ENCODE data around the gene CXorf66.
A peak's percentile ranks its signal among the peaks of the same experiment; 100 is the strongest.
"Not testable (repeated sequence)": the region's sequence is repeated elsewhere in the genome, so short reads cannot be mapped to it uniquely, and the experiment has no call there.

The CXorf66 gene, protein sequence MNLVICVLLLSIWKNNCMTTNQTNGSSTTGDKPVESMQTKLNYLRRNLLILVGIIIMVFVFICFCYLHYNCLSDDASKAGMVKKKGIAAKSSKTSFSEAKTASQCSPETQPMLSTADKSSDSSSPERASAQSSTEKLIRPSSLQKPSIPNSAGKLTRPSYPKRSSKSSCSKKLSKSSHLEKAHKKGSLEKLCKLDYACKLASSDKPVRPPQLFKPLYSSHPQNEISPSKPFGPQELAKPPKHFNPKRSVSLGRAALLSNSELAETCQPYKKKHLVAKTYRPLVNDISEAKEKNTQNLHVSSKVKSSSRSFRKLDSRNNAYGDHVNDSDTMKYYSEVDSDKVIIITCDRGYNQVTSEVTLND

DNA sequence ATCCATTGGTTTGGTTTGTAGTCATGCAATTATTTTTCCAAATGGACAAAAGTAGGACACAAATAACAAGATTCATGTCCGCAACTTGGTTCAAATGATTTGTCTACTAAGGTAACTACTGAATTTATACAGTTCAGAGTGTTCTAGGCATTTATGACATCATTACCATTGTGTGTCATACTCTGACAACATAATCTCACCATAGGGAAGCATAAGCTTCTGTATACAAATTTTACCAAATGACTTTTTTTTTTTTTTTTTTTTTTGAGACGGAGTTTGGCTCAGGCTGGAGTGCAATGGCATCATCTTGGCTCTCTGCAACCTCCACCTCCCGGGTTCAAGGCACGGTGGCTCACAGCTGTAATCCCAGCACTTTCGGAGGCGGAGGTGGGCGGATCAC, at the start of gene CXorf66:
Gene CXorf66, minus strand, starts transcription at position 101 of the 400 bp plus-strand sequence. Its CDS starts 25 bp downstream, at position 76.
- no peak for DNase-seq

DNA sequence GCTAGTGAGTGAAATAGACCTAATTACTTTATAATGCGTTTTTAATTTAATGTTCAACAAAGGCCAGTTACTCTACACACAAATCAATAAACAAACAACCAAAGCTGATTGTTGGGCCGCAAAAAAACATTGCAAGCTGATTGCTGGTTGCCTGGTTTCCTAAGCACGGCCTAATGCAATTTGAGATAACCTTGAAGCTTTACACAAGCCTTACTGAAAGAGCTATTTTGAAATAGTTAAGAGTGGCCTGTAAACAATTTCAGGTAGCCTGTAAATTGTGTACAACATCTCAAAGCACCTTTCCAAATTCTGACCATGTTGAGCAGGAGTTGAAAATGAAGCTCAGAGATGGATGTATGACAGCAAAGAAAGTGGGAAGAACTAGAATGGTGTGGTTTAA, 17.5 kb upstream of the CXorf66 start:
- DNase-seq = no peak

DNA sequence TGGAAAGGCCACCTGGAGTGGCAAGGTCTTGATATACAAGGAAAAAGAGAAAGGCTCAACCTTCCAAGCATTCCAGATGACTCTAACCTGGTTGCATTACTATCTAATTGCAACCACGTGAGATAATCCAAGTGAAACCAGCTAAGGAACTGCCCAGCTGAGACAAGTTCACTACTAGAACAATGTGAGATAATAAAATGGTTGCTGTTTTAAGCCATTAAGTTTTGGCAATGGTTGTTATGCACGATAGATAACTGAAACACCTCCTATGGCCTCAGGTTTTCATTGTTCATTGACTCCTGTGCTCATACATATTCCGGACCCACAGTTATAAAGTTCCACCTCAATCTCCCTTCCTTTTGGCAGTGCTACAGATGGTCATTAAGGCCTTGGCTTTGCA, 9.2 kb upstream of the CXorf66 start:
- DNase-seq = no peak

DNA sequence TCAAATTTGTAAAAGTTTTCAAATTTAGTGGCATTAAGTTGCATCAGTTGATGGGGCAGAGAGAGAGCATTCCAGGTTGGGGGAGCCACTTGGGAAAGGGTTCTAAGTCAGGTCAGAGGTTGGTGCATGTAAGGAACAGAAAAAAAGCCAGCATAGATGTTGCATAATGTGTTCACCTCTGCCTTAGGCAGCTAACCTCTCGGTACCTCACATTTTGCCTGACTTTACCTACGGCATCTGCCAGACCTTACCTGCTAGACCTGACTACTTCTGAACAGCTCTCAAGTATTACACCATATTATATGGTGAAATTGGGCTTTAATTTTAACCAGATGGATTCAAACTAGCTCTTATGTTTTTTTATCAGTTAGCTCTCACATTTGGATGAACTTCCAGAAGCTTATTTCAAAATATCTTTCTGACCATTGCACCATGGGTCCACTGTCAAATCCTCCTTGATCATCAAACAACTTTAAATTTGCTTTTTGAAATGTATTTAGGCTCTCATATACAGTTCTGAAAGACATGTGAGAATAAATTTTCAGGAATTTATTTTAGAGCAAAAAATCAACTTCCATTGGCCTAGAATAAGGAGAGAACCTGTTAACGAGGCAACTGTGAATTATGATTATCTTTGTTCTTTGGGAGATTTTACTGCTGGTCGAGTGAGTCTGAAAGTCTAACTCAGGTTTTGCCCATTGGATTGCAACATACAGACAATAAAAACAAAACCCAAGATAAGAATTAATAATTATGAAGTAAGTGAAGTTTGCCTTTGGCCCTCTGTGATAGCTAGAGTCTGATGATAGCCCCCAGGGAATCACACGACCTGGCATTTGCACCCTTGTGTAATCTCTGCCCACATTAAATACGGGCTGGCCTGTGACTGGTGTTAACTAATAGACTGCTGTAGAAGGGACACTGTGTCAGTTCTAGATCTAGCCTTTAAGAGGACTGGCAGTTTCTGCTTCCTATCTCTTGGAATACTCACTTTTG, 7.6 kb upstream of the CXorf66 start:
- DNase-seq = no peak

DNA sequence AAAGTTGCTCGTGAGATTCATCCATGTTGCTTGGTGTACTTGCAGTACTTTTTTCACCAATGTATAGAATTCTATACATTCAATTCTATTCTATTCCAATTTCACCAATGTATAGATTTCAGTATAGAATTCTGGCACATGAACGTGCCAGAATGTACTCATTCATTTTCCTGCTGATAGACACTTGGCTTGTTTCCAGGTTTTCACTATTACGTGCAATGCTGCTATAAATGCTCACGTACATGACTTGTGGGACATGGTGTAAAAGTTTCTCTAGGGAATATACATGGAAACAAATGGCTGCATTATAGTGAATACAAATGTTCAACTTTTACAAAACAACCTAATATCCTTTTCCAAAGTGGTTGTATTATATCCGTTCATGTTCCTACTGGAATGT, 6.8 kb upstream of the CXorf66 start:
- DNase-seq = no peak

DNA sequence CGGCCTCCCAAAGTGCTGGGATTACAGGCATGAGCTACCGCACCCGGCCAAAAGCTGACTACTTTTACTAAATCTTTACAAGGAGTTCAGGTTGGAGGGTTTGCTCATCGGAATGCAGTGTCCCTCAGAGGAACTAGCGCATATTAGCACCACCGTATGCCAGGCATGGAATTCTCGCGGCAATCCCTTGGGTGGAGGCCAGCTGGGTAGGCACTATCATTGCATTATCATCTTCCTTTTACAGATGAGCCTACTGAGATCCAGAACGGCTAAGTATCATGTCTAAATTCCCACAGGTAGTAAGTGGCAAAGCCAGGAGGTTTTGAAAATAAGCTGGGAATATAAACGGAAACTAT, 6.1 kb upstream of the CXorf66 start:
- no peak for DNase-seq

DNA sequence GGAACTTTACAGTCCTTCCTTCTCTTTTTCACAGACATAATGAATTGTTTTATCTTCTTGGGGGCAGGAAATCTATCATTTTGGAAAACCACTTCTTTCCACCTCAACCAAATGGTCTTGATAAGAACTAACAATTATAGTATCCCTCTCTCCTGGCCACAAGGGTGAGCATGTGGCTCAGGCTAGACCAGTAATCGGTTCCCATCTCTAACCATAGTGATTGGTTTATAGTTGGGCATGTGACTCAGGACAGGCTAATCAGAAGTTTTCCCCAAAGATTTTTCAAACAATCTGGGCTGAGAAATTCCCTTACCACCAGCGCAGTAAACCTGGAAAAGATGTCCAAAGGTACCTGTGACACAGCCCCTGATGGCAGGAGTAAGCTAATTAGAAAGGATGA, 4.0 kb upstream of the CXorf66 start:
- no peak for DNase-seq

DNA sequence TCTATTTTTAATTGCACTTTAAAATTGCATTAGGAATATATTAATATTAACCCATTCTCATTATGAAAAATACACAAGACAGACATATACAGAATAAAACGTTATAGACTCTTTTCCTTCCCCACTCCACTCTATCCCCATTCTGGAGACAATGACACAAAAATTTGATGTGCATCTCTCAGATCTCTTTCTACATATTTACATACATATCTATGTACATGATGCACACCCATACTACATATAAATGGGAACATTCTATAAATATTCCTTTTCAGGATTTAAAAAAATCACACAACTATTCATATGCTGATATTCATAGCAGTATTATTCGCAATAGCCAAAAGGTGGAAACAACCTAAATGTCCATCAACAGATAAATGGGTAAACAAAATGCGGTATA, 2.4 kb upstream of the CXorf66 start:
- no peak for DNase-seq

DNA sequence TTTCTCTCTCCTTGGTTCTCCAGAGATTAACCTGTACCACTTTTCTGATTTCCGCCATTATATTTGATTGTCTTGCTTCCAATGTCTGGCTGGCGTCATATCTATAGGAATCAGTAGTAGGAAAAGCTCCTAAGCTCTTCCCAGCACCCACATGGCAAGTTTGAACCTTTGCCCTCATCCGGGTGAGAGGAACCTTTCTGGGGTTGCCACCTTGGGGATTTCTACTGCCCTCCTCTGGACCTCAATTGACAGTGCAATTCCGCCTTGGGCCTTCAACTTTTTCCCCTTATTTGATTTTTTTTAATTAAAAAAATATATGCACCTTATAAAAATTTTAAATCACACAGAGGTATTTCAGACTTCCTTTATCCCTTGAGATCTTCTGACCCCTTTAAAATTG, 2.0 kb upstream of the CXorf66 start:
- DNase-seq = peak in 1 of 2 experiments; percentile 8

DNA sequence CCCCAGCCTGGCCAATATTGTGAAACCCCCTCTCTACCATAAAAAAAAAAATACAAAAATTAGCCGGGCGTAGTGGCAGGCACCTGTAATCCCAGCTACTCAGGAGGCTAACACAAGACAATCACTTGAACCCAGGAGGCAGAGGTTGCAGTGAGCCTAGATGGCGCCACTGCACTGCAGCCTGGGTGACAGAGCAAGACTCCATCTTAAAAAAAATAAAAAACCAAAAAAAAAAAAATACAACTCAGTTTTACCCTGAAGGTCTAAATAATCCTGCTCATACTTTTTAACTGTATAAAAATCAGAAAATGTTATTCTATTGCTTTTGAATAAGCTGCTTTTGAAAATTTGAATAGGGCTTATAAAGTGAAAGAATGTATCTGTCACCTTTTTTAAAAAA, 838 bp upstream of the CXorf66 start:
- not testable (repeated sequence) for DNase-seq

DNA sequence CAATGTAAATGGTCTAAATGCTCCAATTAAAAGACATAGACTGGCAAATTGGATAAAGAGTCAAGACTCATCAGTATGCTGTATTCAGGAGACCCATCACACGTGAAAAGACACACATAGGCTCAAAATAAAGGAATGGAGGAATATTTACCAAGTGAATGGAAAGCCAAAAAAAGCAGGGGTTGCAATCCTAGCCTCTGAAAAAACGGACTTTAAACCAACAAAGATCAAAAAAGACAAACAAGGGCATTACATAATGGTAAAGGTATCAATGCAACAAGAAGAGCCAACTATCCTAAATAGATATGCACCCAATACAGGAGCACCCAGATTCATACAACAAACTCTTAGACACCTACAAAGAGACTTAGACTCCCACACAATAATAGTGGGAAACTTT, 4.2 kb downstream of the CXorf66 start:
- not testable (repeated sequence) for DNase-seq

DNA sequence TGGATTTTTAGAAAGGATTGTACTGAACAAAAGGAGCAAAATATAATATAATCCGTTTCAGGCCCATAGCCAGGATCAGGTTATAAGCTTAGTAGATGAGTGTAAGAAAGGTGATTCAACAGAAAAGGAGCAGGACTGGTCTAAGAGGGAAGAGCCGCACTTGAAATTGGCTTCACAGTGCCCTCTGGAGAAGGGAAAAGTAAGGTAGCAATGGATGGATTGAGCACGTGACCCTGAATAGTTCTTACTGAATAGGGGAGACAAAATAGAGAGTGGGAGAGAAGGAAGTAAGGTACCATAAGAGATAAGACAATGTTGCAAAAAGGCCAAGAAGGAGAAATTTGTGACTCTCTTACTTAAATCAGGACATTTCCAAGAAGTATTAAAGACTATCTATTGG, 15.6 kb downstream of the CXorf66 start:
- DNase-seq = no peak

DNA sequence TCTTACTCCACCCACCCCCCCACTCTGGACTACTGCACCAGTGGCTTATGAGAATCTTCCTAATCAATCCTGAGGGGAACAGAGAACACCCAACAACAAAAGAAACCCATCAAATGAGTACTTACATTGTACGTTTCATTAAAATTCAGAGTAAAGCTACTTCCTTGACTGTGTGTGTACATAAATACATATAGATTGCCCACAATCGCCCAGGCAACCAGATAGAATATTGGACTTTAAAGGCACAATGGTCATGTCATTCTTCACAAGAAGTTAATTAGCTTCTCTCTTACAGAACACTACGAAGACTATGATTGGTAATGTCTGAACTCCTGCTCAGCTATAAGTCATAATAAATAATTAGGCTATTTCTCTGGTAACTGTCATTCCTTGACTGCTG, 20.2 kb downstream of the CXorf66 start:
- DNase-seq = no peak

DNA sequence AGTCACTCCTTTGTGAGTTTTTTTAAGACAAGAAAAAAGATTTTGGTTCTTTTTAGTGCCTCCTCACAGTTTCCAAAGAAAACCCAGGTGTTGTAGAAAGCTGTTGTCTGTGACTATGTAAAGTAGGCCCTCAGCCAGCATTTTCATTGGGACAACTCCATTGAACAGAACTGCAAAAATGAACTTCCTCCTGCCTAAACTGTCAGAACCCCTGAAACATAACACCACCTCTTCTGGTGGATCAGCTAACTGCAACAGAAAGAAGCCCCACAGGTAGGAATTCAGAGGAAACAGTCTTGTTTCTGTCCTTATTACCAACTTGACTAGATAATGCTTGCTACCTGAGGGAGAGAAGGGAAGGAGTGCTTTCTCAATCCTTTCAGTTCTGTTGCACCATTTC, 29.1 kb downstream of the CXorf66 start:
- DNase-seq = no peak

DNA sequence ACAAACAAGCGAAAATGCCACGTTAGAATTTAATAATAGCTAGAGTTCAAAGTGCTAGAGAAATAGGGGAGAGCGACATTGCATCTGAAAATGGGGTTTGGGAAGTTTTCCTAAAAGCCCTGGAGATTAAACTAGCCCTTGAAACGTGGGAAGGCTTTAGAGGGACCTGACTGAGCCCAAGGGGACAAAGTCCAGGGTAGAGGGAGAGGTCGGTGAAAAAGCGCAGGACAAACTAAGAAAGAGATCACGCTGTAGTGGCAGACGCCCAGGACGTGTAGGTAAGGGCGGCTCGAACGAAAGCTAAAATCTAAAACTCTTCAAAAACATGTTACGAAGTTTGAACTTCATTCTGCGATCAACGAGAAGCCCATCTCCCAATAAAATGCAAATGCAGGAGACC, 31.4 kb downstream of the CXorf66 start:
- DNase-seq = no peak

DNA sequence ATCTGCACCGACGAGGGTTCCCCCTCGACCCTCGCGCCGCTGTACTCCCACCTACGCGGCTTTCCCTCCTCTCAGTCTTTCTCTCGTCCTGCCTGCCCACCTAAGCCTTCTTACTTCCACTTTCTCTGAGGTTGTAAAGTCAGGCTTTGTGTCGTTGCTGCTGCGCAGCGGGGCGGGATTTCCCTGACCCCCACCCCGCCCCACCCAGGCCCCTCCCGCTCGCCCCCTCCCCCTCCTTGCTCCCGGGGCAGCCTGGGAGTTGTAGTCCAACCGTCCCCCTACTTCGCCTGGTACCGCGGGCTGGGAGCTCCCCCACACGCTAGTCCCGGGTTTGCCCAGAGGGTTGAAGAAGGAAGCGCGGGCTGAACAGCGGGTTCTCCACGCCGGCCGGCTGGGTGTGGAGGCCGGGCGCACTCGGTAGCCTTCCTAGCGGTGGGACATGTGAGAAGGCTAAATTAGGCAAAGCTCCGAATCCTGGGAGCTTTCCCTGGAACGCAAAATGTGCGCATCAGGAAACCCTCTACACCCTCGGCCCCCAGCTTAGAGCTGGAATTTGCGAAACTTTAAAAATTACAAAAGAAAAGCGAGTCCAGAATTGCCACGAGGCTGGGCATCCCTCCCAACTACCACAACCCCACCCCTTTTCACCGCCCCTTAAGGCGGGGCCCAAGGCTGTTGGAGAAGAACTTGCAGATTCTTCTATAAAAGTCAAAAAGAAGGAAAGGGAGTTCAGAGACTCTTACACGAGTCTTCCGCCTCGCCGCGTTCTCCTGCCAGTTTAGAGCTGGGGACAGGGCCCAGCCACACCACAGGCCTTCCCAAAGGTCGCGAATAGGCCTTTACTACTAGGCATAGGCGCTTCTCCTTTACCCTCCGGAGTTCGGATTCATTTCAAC, 32.2 kb downstream of the CXorf66 start, which contains the start of gene ATP11C:
Gene ATP11C, minus strand, starts transcription at position 153 of the 896 bp plus-strand sequence. CDS start 1,011 bp downstream, outside the sequence.
- peak; percentile 46 to 86 for DNase-seq

DNA sequence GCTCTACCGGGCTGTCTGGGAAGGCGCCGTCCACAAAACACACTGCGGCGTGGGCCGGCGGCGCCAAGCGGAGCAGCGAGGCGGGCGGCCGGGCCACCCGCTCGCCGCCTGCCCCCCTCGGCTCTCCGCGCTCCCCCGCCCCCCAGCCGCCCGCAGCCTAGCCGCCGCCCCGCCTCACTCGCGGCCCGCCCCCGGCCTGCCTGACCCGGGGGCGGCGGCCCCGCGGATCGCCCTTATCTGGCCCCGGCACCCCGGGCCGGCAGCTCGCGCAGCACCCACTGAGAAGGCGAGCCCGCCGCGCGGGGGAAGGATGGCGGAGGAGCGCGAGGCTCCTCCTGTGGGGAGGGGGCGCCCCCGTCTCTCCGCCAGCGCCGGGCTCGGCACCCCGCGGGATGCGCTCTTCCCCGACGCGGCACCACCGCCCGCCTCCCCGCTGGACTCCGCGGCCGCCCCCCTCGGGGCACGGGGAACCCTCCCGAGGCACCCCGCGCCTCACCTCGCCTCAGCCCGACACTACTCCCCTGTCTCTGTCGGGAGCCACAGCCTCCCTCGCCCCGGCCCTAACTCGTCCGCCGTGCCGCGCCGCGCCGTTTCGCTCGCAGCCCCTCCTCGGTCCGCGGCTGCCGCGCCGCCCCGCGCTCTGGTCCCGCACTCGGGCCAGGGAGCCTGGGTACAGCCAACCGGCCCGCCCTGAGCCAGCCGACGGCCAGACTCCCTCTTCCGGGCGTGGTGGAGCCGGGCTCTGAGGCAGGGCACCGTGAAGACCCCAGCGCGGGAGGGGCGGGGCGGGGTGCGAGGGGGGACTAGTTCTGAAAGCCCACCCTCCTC, 33.0 kb downstream of the CXorf66 start:
- DNase-seq = peak; percentile 43 to 62

DNA sequence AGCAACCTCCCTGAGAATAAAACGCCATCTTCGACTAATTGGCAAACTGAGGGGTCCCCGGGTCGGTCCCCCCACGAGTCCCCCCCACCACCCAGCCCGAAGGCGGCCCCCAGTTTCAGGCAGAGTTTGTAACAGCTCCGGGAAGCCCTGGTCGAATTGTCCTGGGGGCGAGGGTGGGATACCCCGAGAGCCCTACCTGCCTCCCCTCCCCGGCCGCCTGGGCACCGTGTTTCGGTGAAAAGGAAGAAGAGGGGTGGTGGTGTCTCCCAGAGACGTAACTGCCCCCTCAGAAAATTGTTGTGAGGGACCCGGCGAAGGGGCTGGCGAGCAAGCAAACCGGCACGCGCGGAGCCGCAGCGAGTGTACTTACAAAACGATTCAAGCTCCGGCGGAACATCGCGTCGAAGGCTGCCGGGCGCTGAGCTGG, 33.7 kb downstream of the CXorf66 start:
- no peak for DNase-seq

DNA sequence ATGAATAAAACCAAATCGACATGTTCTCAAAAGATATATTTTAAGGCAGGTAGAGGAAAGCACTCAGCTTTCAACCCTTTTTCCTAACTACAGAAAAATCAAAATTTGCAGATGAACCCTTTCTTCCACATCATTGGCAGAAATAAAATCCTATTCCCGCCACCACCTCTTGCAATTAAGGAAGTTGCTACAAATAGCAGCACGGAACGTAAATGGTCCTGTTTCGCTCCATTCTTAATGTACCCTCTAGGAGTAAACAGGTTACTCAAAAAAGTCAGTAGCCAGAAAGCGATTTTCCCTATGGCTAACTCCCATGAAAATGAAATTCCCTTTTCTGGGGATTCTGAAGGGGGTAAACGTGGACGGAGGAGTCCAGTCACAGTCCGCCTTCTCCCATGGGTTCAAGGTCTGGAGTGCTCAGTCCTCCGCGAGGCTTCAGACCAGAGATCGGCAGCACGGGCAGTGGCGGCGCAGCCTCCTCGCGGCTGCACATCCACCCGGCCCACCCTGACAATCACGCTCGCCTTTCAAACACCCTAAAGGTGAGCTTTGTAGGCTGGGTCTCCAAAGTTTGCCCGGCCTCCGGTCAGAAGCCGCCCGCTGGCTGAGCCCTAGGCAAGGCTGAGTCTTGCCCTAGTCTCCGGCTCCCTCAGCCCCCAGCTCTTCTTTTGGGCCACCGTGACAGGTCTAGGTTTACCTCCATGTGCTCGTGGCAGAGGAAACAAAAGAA, 34.2 kb downstream of the CXorf66 start:
- DNase-seq = no peak

DNA sequence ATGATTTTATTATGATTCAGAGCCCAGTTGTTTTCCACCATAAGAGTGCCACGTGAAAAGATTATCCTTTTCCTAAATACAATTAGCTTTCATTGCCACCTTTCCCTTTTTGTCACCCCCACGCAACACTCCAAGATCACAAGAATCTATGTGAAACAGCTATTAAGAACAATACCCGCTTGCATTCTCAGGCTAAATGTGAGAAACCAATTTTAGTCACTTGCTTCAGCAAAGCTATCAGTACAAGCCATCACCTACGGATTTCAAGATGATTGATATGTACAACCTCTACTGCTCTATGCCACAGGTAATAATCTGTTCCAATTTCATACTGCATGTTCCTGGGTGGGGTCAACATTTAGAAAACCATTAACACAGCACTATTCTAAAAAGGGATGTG, 34.9 kb downstream of the CXorf66 start:
- DNase-seq = no peak

DNA sequence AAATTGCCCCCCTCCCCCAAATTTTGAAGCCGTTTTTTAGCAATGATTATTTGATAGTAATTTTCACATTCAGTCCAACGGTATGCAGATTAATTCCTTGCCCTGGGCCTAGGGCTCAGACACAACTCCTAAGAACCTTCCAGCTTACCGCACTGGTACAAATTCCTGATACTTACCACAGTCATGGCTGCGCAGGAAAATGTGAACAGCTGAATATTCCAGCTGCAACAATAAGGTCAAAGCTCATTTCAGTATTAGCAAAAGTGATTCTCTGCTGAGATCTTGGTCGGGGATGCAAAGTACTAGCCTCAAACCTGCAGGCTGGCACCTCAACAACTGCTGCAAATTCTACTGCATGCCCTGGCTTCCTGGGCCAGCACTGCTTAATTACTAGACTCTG, 35.4 kb downstream of the CXorf66 start:
- no peak for DNase-seq

Measured in NCI-H446 (cell line).